ENCODE data around the gene LPIN2. TPM values are rescaled to one million over a fixed set of nuclear protein-coding genes. Genes with fewer than 3 reads are reported as not detected.
A peak's percentile ranks its signal among the peaks of the same experiment; 100 is the strongest.
"Not testable (repeated sequence)": the region's sequence is repeated elsewhere in the genome, so short reads cannot be mapped to it uniquely, and the experiment has no call there.

LPIN2 gene
- total and polyA plus RNA-seq, 8 donors: 24.3 to 63.2 (median 29.3) TPM

GRCh38 chr18:3037423-3037915, 24.5 kb upstream of the LPIN2 start:
- TF ChIP-seq CTCF (IDR thresholded peaks at IDR 0.05): no peak
- Histone ChIP-seq H3K4me1 (peaks cover 5 to 15% of the 10 kb centered on the region in 2 donors), H3K9me3 (no peaks in the 10 kb centered on the region), H3K36me3 (no peaks in the 10 kb centered on the region), H3K27ac (peak overlapping the region; percentile 76), H3K27me3 (no peaks in the 10 kb centered on the region), H3K4me3 (no peak overlapping the region)
- ATAC-seq: peak; percentile 98
- DNase-seq: peak in 2 of 4 donors; percentile 55 to 69
- intact Hi-C loops (cut with DNase I): no loop called here

- no peaks in the 10 kb centered on the region for H3K9me3 ChIP-seq
- H3K27me3 ChIP-seq: no peaks in the 10 kb centered on the region
- intact Hi-C loops (cut with DNase I): no loop called here
Observed at GRCh38 chr18:3036108-3036507, 23.2 kb upstream of the LPIN2 start.

GRCh38 chr18:3035635-3036034, 22.7 kb upstream of the LPIN2 start:
- Histone ChIP-seq H3K36me3 (no peaks in the 10 kb centered on the region), H3K27me3 (no peaks in the 10 kb centered on the region), H3K4me3 (no peak overlapping the region), H3K27ac (no peak overlapping the region), H3K9me3 (no peaks in the 10 kb centered on the region), H3K4me1 (peaks cover 5 to 15% of the 10 kb centered on the region in 2 donors)
- no peak for TF ChIP-seq CTCF (IDR thresholded peaks at IDR 0.05)
- intact Hi-C loops (cut with DNase I): no loop called here
- DNase-seq (no peak), ATAC-seq (no peak)

More at GRCh38 chr18:3036108-3036507, 23.2 kb upstream of the LPIN2 start:
- DNase-seq (no peak), ATAC-seq (no peak)
- Histone ChIP-seq H3K4me1 (peaks cover 5 to 15% of the 10 kb centered on the region in 2 donors), H3K4me3 (no peak overlapping the region), H3K36me3 (no peaks in the 10 kb centered on the region), H3K27ac (no peak overlapping the region)
- no peak for TF ChIP-seq CTCF (IDR thresholded peaks at IDR 0.05)

- DNase-seq (no peak), ATAC-seq (no peak)
- Histone ChIP-seq H3K27me3 (no peaks in the 10 kb centered on the region), H3K27ac (no peak overlapping the region), H3K4me1 (peaks cover 4 to 24% of the 10 kb centered on the region in 2 donors), H3K4me3 (no peak overlapping the region), H3K9me3 (no peaks in the 10 kb centered on the region), H3K36me3 (no peaks in the 10 kb centered on the region)
- intact Hi-C loops (cut with DNase I): no loop called here
- TF ChIP-seq CTCF (IDR thresholded peaks at IDR 0.05): no peak
Observed at GRCh38 chr18:3032721-3033120, 19.8 kb upstream of the LPIN2 start.

- intact Hi-C loops (cut with DNase I): no loop called here
- TF ChIP-seq CTCF (IDR thresholded peaks at IDR 0.05): no peak
- H3K27ac ChIP-seq: peak overlapping the region in 1 of 2 donors; percentile 28
- no peak for ATAC-seq
- H3K4me1 ChIP-seq: peaks cover 0 to 12% of the 10 kb centered on the region in 2 donors
- peak in 1 of 4 donors; percentile 32 for DNase-seq
- no peak overlapping the region for H3K4me3 ChIP-seq
- H3K9me3 ChIP-seq: no peaks in the 10 kb centered on the region
- no peaks in the 10 kb centered on the region for H3K27me3 ChIP-seq
- no peaks in the 10 kb centered on the region for H3K36me3 ChIP-seq
Observed at GRCh38 chr18:3029215-3029952, 16.4 kb upstream of the LPIN2 start.

GRCh38 chr18:3028115-3028514, 15.2 kb upstream of the LPIN2 start:
- H3K27ac ChIP-seq; DNase-seq; H3K36me3 ChIP-seq; ATAC-seq; H3K4me3 ChIP-seq; H3K27me3 ChIP-seq; H3K9me3 ChIP-seq; intact Hi-C loops (cut with DNase I): not testable (repeated sequence)
- peaks cover 0 to 12% of the 10 kb centered on the region in 2 donors for H3K4me1 ChIP-seq
